GM12878 (cell line): ENCODE results near the gene SLC23A2. TPM values are rescaled to one million over a fixed set of nuclear protein-coding genes. Genes with fewer than 3 reads are reported as not detected.

Source experiments
- DPF2 ChIP-seq: fragments of 450-650 bp; IDR thresholded peaks from 2 replicates; pipeline ENCODE4 v1.6.1; 2017; ENCODE audit warnings: mild to moderate bottlenecking
- EGR1 ChIP-seq, 2 experiments: IDR thresholded peaks; 1 replicate in 1 of 2; 2 replicates in 1 of 2; pipeline ENCODE4 v1.6.1; 2011 to 2012; ENCODE audit warnings: low read depth in 2 of 2, low read length in 2 of 2, borderline replicate concordance in 1 of 2, mild to moderate bottlenecking in 1 of 2, moderate library complexity in 1 of 2
- ELK1 ChIP-seq: IDR thresholded peaks from 2 replicates; pipeline ENCODE4 v1.6.1; 2012; ENCODE audit warnings: low read depth, low read length, improper control_type of control experiment
- JUNB ChIP-seq: IDR thresholded peaks from 2 replicates; pipeline ENCODE4 v1.6.1; 2016; ENCODE audit warnings: antibody characterized with exemption, mild to moderate bottlenecking
- NFIC ChIP-seq: IDR thresholded peaks from 2 replicates; pipeline ENCODE4 v1.6.1; 2012; ENCODE audit warnings: low read depth, mild to moderate bottlenecking, inconsistent platforms, low read length, moderate library complexity
- NFYB ChIP-seq: IDR thresholded peaks from 2 replicates; pipeline ENCODE4 v1.6.1; 2011; ENCODE audit warnings: low read depth, mild to moderate bottlenecking, low read length, improper control_type of control experiment, moderate library complexity; ENCODE audit not compliant: insufficient read depth
- PBX3 ChIP-seq: IDR thresholded peaks from 2 replicates; pipeline ENCODE4 v1.6.1; 2011; ENCODE audit warnings: mild to moderate bottlenecking, low read depth, low read length, moderate library complexity; ENCODE audit not compliant: insufficient replicate concordance
- RB1 ChIP-seq: fragments of 450-650 bp; formaldehyde crosslinking; IDR thresholded peaks from 2 replicates; pipeline ENCODE4 v1.6.1; 2017; ENCODE audit warnings: mild to moderate bottlenecking, borderline replicate concordance
- RFX5 ChIP-seq: IDR thresholded peaks from 2 replicates; pipeline ENCODE4 v1.6.1; 2011; ENCODE audit warnings: low read depth, low read length, improper control_type of control experiment
- SIN3A ChIP-seq: IDR thresholded peaks from 2 replicates; pipeline ENCODE4 v1.6.1; 2012; ENCODE audit warnings: low read depth, low read length, improper control_type of control experiment
- SIX5 ChIP-seq: IDR thresholded peaks from 2 replicates; pipeline ENCODE4 v1.6.1; 2011; ENCODE audit warnings: mild to moderate bottlenecking, low read depth, low read length, moderate library complexity; ENCODE audit not compliant: severe bottlenecking
- SREBF1 ChIP-seq: IDR thresholded peaks from 2 replicates; pipeline ENCODE4 v1.6.1; 2012; ENCODE audit warnings: mild to moderate bottlenecking, low read length
- SRF ChIP-seq, 2 experiments: IDR thresholded peaks; 2 replicates each; pipeline ENCODE4 v1.6.1; 2011; ENCODE audit warnings: low read depth in 2 of 2, low read length in 2 of 2, mild to moderate bottlenecking in 1 of 2, moderate library complexity in 1 of 2
- STAT1 ChIP-seq: fragments of 450-650 bp; conservative IDR thresholded peaks from 2 replicates; pipeline ENCODE4 v1.6.1; 2014; ENCODE audit warnings: antibody characterized with exemption, mild to moderate bottlenecking
- TARDBP ChIP-seq: IDR thresholded peaks from 2 replicates; pipeline ENCODE4 v1.6.1; 2016; ENCODE audit warnings: borderline replicate concordance
- ZNF207 ChIP-seq: fragments of 450-650 bp; IDR thresholded peaks from 2 replicates; pipeline ENCODE4 v1.6.1; 2014; ENCODE audit warnings: antibody characterized with exemption, mild to moderate bottlenecking, borderline replicate concordance
- ZNF687 ChIP-seq: fragments of 450-650 bp; IDR thresholded peaks from 2 replicates; pipeline ENCODE4 v1.6.1; 2017; ENCODE audit warnings: mild to moderate bottlenecking, moderate library complexity
- ZZZ3 ChIP-seq: IDR thresholded peaks from 2 replicates; pipeline ENCODE4 v1.6.1; 2011; ENCODE audit warnings: low read depth; ENCODE audit not compliant: control insufficient read depth, insufficient read length
- polyA plus RNA-seq, 11 experiments: library from polyadenylated mRNA; depleted of rRNA in 4 of 11; unstranded in 6 of 11; stranded (reverse) in 5 of 11; fragments of >200 nt; fragmentation: Nextera tagmentation in 4 of 11; fragmentation: Illumina TruSeq in 1 of 11; extraction: Ambion mirVana in 4 of 11; extraction: Trizol in 1 of 11; gene quantifications; 1 replicate in 1 of 11; 2 replicates in 10 of 11; pipeline versions ENCODE4 v1.2.1 to v1.2.3, GENCODE V29; 2011 to 2016; ENCODE audit warnings: inconsistent platforms in 2 of 11, missing spikeins in 2 of 11, low read depth in 1 of 11
- total RNA-seq, 4 experiments: library from RNA; depleted of rRNA in 3 of 4; stranded (reverse); fragments of >200 nt in 3 of 4; fragmentation: Illumina TruSeq in 1 of 4; extraction: Trizol in 1 of 4; gene quantifications; 2 replicates each; pipeline versions ENCODE4 v1.2.1 to v1.2.3, GENCODE V29; 2013 to 2021
- TF ChIP-seq, protein P1 (sequence below): fragments of 450-650 bp; IDR thresholded peaks from 2 replicates; pipeline ENCODE4 v1.6.1; 2017; ENCODE audit warnings: borderline replicate concordance
- TF ChIP-seq, protein P2 (sequence below): fragments of 450-650 bp; IDR thresholded peaks from 2 replicates; pipeline ENCODE4 v1.6.1; 2018; ENCODE audit warnings: mild to moderate bottlenecking, low read depth, moderate library complexity; ENCODE audit not compliant: partially characterized antibody

SLC23A2 gene
- total and polyA plus RNA-seq, 10 of the 15 experiments (the other 5 are each of a cell fraction or from before 2014, with no cell fraction given), result 4.4 to 56.1 (median 35.5) TPM

- TF ChIP-seq SREBF1 (no peak), SIX5 (no peak), EGR1 (IDR thresholded peaks at IDR 0.05; ENCODE audit: borderline replicate concordance in 1 of 2, low read depth in 2 of 2, low read length in 2 of 2) (0 out of 3 replicates have a peak, but pooled peaks of 1 of the 2 experiments have one; percentile 11), ZNF207 (peak; percentile 61), NFIC (peak; percentile 53; the same call in 1 of the 2 replicates), JUNB (peak; percentile 45), PBX3 (no peak), ELK1 (no peak), ZNF687 (peak; percentile 79; the same call in 1 of the 2 replicates), STAT1 (no peak), DPF2 (peak; percentile 90), ZZZ3 (no peak), SIN3A (no peak), RFX5 (no peak), RB1 (peak; percentile 35; the same call in 1 of the 2 replicates), SRF (IDR thresholded peaks at IDR 0.05; ENCODE audit: low read depth in 2 of 2, low read length in 2 of 2) (no peak), NFYB (no peak), TARDBP (no peak)
- TF ChIP-seq, protein P1, sequence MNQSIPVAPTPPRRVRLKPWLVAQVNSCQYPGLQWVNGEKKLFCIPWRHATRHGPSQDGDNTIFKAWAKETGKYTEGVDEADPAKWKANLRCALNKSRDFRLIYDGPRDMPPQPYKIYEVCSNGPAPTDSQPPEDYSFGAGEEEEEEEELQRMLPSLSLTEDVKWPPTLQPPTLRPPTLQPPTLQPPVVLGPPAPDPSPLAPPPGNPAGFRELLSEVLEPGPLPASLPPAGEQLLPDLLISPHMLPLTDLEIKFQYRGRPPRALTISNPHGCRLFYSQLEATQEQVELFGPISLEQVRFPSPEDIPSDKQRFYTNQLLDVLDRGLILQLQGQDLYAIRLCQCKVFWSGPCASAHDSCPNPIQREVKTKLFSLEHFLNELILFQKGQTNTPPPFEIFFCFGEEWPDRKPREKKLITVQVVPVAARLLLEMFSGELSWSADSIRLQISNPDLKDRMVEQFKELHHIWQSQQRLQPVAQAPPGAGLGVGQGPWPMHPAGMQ, result 0 out of 2 replicates have a peak, but pooled peaks have one; percentile 5
- TF ChIP-seq, protein P2, sequence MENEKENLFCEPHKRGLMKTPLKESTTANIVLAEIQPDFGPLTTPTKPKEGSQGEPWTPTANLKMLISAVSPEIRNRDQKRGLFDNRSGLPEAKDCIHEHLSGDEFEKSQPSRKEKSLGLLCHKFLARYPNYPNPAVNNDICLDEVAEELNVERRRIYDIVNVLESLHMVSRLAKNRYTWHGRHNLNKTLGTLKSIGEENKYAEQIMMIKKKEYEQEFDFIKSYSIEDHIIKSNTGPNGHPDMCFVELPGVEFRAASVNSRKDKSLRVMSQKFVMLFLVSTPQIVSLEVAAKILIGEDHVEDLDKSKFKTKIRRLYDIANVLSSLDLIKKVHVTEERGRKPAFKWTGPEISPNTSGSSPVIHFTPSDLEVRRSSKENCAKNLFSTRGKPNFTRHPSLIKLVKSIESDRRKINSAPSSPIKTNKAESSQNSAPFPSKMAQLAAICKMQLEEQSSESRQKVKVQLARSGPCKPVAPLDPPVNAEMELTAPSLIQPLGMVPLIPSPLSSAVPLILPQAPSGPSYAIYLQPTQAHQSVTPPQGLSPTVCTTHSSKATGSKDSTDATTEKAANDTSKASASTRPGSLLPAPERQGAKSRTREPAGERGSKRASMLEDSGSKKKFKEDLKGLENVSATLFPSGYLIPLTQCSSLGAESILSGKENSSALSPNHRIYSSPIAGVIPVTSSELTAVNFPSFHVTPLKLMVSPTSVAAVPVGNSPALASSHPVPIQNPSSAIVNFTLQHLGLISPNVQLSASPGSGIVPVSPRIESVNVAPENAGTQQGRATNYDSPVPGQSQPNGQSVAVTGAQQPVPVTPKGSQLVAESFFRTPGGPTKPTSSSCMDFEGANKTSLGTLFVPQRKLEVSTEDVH, result no peak
Observed at GRCh38 chr20:5039255-5039657, 37.9 kb upstream of the SLC23A2 start (continued).
